GM19452 (cell line): ENCODE measurements around the gene SLC6A13.
"Not testable (repeated sequence)": the region's sequence is repeated elsewhere in the genome, so short reads cannot be mapped to it uniquely, and the experiment has no call there.

Experiments used
- ATAC-seq: cut with Tn5 transposase; IDR thresholded peaks from one replicate; pipeline ENCODE4 v1.9.1; 2021; ENCODE audit not compliant: unreplicated experiment

The SLC6A13 gene

DNA sequence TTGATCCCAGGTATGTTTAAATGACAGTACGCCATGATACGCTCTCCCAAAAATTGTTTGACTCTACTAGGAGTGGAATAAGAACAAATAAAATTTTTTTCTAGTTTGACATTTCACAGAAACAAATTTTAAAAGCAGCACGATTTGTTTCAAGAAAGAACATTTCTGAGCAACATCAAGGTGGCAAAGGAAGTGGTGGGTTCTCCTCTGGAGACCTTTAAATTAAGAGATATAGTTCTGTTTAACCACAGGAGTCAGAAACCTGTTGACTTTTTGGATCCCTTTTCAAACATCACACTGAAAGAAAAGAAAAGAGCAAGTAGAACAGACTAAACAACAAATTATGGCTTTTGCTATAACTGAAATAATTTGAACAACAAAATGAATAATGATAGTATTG, 2.5 kb upstream of the SLC6A13 start:
- no peak for ATAC-seq

- ATAC-seq, result no peak
These were observed 1.6 kb upstream of the SLC6A13 start for GRCh38 chr12:264269-264668.

- no peak for ATAC-seq
These were observed 938 bp upstream of the SLC6A13 start for GRCh38 chr12:263574-263973.

DNA sequence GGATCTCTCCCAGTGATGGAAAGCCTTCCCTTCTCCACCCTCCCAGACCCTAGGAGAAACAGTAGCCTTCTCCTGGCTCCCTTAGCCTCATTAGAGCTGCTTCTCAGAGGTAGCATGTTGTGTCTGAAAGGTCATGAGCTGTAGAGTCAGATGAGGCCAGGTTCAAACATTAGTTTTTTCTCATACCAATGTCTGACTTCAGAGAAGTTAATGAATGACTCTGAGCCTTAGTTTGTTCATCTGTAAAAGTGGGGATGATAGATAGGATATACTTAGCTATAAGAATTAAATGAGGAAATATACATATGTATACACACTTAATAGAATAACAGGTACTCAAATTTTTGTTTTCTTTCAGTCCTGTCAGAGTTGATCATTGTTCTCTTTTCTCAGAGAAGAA, 523 bp downstream of the SLC6A13 start:
- ATAC-seq, result no peak

- no peak for ATAC-seq
These were observed 4.9 kb downstream of the SLC6A13 start for GRCh38 chr12:257521-258321.

- no peak for ATAC-seq
These were observed 5.7 kb downstream of the SLC6A13 start for GRCh38 chr12:256958-257357.

GRCh38 chr12:256225-256624, 6.4 kb downstream of the SLC6A13 start:
- no peak for ATAC-seq

DNA sequence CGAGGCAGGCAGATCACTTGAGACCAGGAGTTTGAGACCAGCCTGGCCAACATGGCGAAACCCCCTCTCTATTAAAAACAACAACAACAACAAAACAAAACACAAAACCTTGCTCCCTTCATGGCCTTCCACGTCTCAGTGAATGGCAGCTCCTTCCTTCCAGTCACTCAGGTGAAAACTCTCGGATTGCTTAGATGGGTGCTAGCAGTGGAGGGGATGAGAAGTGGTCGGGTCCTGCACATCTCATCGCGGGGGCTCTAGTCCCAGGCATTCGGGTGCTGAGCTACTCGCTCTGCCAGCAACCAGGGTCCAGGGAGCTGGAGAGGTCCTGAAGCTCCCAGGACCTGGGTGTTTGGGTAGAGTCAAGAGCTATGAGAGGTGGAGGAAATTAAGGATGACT, 7.7 kb downstream of the SLC6A13 start:
- ATAC-seq, result no peak

GRCh38 chr12:254039-254438, 8.6 kb downstream of the SLC6A13 start:
- ATAC-seq, result no peak

GRCh38 chr12:253116-253831, 9.4 kb downstream of the SLC6A13 start:
- ATAC-seq, result no peak

DNA sequence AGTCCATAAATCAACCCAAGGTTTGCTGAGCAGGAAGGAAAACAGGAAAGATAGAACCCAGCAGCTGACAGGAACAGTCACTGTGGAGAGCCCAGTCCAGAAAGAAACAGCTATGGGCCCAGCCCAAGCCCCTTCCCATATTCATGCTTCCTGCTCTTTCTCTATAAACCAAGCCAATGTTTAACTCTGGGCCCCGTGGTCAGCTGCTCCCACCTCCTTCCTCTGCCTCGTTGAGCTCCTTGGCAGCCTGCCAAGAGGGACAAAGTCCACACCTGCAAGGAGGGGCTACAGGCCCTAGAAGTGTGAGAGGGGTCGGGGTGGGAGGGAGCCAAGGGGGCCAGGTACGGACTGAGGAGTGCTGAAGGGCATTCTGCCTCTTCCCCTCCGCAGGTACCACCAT, 10.0 kb downstream of the SLC6A13 start:
- ATAC-seq, result no peak

DNA sequence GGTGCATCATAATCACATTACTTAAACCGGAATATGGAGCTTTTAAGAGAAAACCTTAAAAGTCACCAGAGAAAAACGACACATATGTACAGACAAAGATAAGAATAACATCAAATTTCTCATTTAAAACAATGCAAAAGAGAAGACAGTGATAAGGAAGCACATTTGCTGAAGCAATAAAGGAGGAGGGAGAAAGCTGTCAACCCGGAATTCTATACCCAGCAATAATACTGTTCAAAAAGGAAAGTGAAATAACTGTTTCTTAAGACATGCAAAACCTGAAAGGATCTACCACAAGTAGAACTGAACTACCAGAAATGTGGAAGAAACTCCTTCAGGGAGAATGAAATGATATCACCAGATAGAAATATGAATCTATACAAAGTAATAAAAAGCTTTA, 15.4 kb downstream of the SLC6A13 start:
- no peak for ATAC-seq

DNA sequence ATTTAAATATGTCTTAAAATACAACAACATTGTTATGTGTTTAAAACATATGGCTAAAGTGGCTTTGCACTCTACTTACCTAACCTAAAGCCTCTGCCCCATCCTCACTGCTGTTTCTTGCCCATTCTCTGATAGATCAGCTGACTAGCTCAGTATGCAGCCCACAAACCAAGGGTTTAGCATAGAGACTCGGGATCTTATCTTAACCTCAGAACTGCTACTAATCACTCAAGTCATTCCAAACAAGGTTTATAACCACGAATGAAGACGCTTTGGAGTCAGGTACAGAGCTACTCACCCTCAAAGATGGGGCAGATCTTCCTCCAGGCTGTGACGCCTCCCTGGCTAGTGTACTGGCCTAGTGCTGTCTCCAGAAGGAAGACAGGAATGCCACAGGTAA, 19.3 kb downstream of the SLC6A13 start:
- no peak for ATAC-seq

GRCh38 chr12:242496-242895, 20.1 kb downstream of the SLC6A13 start:
- no peak for ATAC-seq

- ATAC-seq, result no peak
These were observed 21.4 kb downstream of the SLC6A13 start for GRCh38 chr12:241266-241665.

DNA sequence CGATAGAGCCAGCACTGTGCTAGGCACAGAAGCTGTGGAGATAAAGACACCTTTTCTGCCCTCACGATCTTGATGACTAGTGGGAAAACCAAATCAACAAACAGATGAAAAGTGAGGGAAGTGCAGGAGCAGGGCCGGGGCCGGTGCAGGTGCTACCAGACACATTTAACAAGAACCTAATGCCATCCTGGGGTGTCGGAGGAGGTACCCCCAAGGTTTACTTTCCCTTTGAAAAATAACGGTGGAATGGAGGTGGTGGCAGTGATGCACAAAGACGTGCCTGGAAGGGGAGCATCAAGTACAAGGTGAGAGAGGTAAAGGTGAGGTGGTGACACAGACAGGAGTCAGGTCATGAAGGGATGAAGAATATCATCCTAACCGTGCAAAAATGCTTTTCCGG, 22.1 kb downstream of the SLC6A13 start:
- no peak for ATAC-seq

DNA sequence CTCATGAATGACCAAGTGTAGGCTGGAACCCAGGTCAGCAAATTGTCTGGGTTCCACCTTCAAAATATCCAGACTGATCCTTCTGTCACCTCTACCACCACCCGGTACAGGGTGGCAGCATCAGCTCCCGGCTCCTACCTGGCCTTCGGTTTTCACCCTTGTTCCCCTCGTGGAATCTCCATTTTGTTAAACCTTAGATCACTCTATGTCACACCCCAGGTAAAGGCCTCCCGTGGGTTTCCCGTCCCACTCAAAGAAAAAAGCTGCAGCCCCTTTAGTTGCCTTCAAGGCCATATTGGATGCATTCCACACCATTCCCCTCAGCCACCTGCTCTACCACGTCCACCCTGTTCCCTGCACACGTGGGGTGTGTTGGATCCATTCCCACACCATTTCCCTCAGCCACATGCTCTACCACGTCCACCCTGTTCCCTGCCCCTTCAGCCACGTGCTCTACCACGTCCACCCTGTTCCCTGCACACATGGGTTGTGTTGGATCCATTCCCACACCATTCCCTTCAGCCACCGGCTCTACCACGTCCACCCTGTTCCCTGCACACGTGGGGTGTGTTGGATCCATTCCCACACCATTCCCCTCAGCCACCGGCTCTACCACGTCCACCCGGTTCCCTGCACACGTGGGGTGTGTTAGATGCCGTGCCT, 23.8 kb downstream of the SLC6A13 start:
- no peak for ATAC-seq

GRCh38 chr12:238116-238515, 24.5 kb downstream of the SLC6A13 start:
- ATAC-seq, result no peak

DNA sequence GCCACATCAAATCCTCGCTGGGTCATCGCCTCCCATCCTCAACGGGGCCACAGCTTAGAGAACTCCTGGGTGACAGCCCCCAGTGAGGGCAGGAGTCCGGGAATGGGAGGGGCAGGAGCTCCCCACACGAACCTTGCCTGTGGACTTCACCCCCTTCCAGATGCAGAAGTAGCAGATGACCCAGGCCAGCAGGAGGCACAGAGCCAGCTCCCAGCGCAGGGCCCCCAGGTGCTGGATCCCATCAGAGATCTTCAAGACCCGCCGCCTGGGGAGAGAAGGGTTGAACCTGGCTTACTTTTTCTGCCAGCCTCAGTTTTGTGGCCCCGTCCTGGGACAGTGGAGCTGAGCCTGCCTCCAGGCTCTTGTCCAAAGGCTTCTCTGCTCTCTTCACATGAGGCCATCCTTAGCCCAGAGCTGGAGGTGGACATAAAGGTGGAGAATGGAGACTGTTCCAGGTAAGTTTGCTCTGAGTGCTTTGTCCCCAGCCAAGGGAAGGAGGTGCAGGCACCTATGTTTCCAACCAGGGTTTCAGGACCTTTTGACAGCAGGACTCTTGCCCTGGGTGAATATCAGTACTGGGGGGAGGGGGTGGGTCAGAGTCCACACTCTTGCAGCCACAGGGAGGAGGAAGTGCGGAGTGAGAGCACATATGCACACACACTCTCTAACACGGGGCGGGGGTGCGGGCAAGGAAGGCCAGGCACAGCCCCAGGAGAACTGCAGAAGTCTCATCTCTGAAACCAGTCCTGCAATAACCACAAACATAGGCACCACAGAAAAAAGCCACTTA, 25.4 kb downstream of the SLC6A13 start:
- ATAC-seq, result no peak

DNA sequence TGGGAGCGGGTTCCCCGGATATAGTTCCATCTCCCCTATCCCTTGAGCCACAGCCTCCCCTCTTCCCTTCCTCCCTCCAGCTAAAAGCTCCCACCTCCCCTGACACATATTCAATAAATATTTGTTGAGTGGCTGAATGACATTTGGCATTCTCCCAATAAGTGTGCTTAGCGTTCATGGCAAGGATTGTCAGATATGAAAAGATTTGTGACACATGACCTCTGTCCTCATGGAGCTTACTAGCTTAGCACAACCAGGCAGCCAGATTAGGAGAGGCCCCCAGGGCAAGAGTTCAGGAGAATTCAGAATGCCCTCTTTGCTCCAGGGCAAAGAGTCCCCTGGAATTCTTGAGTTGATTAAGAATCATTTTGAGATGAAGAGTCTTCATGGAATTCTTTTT, 26.2 kb downstream of the SLC6A13 start:
- ATAC-seq, result no peak

GRCh38 chr12:235967-236366, 26.7 kb downstream of the SLC6A13 start:
- not testable (repeated sequence) for ATAC-seq
